CD14-positive monocyte (primary cell): Measurements from ENCODE around the gene RHOT1. TPM values are rescaled to one million over a fixed set of nuclear protein-coding genes. Genes with fewer than 3 reads are reported as not detected.
A peak's percentile ranks its signal among the peaks of the same experiment; 100 is the strongest.

Experiments
- DNase-seq, 3 donors: peaks; one replicate each; pipeline ENCODE4 v3.0.0-alpha.2; 2011 to 2022
- H2AFZ ChIP-seq: 2 replicates; pipeline ENCODE4 v1.6.0; 2012; ENCODE audit warnings: mild to moderate bottlenecking, low read depth, low read length, inconsistent platforms; ENCODE audit not compliant: insufficient read depth, poor library complexity, severe bottlenecking
- H3K27ac ChIP-seq, 2 donors: 1 replicate in 1 of 2; 2 replicates in 1 of 2; pipeline ENCODE4 v1.5.1; 2012 to 2013; ENCODE audit warnings: low read length in 2 of 2, control low read depth in 1 of 2, inconsistent platforms in 1 of 2, low read depth in 1 of 2, mild to moderate bottlenecking in 1 of 2
- H3K27me3 ChIP-seq, 2 donors: one replicate each; pipeline versions ENCODE4 v1.6.0 to v1.6.1; 2011 to 2013; ENCODE audit warnings: low read length in 2 of 2; ENCODE audit not compliant: control insufficient read depth in 2 of 2, insufficient read depth in 2 of 2
- H3K36me3 ChIP-seq, 2 donors: replicated peaks in 1 of 2; 1 replicate in 1 of 2; 2 replicates in 1 of 2; pipeline versions ENCODE4 v1.5.1 to v1.6.1; 2012 to 2013; ENCODE audit warnings: low read length in 2 of 2, control low read depth in 1 of 2, inconsistent platforms in 1 of 2, mild to moderate bottlenecking in 1 of 2; ENCODE audit not compliant: insufficient read depth in 2 of 2, control insufficient read depth in 1 of 2
- H3K4me1 ChIP-seq, 2 donors: 1 replicate in 1 of 2; 2 replicates in 1 of 2; pipeline versions ENCODE4 v1.5.1 to v1.6.1; 2012 to 2013; ENCODE audit warnings: low read length in 2 of 2, control low read depth in 1 of 2, inconsistent platforms in 1 of 2, mild to moderate bottlenecking in 1 of 2, moderate library complexity in 1 of 2; ENCODE audit not compliant: insufficient read depth in 2 of 2, control insufficient read depth in 1 of 2
- H3K4me2 ChIP-seq: replicated peaks from 2 replicates; pipeline ENCODE3; 2012; ENCODE audit warnings: low read length, moderate library complexity, mild to moderate bottlenecking; ENCODE audit not compliant: poor library complexity, severe bottlenecking; ENCODE audit errors: extremely low read depth
- H3K4me3 ChIP-seq, 3 experiments: fragments of 200-600 bp in 1 of 3; sonication (generic) in 1 of 3; replicated peaks in 1 of 3; 1 replicate in 2 of 3; 2 replicates in 1 of 3; pipeline ENCODE4 v1.5.1; 2011 to 2013; ENCODE audit warnings: low read length in 3 of 3, mild to moderate bottlenecking in 3 of 3, control low read depth in 2 of 3, low read depth in 2 of 3, inconsistent platforms in 1 of 3, moderate library complexity in 1 of 3
- H3K79me2 ChIP-seq: 2 replicates; pipeline ENCODE4 v1.6.0; 2012; ENCODE audit warnings: mild to moderate bottlenecking, control low read depth, inconsistent platforms, low read length, moderate library complexity; ENCODE audit not compliant: insufficient read depth
- H3K9ac ChIP-seq: 2 replicates; pipeline ENCODE4 v1.6.0; 2017; ENCODE audit warnings: low read length, mild to moderate bottlenecking; ENCODE audit not compliant: insufficient read depth, poor library complexity, severe bottlenecking
- H3K9me3 ChIP-seq, 2 donors: replicated peaks in 1 of 2; 1 replicate in 1 of 2; 2 replicates in 1 of 2; pipeline versions ENCODE4 v1.5.1 to v1.6.1; 2012 to 2013; ENCODE audit warnings: low read length in 2 of 2, control low read depth in 1 of 2; ENCODE audit not compliant: control insufficient read depth in 1 of 2, insufficient read depth in 1 of 2
- H4K20me1 ChIP-seq: 2 replicates; pipeline ENCODE4 v1.6.0; 2012; ENCODE audit warnings: mild to moderate bottlenecking, low read length, control low read depth, moderate library complexity; ENCODE audit not compliant: insufficient read depth
- H3K27ac Mint-ChIP-seq, 7 donors: one replicate each; pipeline ENCODE4 v1.8.0; 2020; ENCODE audit warnings: mild to moderate bottlenecking in 7 of 7, mixed read lengths in 7 of 7, moderate library complexity in 6 of 7, inconsistent platforms in 2 of 7
- H3K27me3 Mint-ChIP-seq, 3 donors: one replicate each; pipeline ENCODE4 v1.8.0; 2021 to 2022; ENCODE audit warnings: low read depth in 3 of 3, mild to moderate bottlenecking in 3 of 3, mixed read lengths in 3 of 3, moderate library complexity in 3 of 3, inconsistent platforms in 1 of 3
- H3K36me3 Mint-ChIP-seq, 2 donors: one replicate each; pipeline ENCODE4 v1.8.0; 2020; ENCODE audit warnings: mixed read lengths in 2 of 2, inconsistent platforms in 1 of 2, mild to moderate bottlenecking in 1 of 2
- H3K4me1 Mint-ChIP-seq: one replicate; pipeline ENCODE4 v1.8.0; 2020; ENCODE audit warnings: mild to moderate bottlenecking, mixed read lengths
- H3K4me3 Mint-ChIP-seq, 2 donors: one replicate each; pipeline ENCODE4 v1.8.0; 2020; ENCODE audit warnings: mild to moderate bottlenecking in 2 of 2, mixed read lengths in 2 of 2, moderate library complexity in 1 of 2
- H3K9me3 Mint-ChIP-seq, 7 donors: one replicate each; pipeline ENCODE4 v1.8.0; 2020 to 2022; ENCODE audit warnings: mixed read lengths in 7 of 7, mild to moderate bottlenecking in 6 of 7, moderate library complexity in 6 of 7, inconsistent platforms in 2 of 7
- CTCF ChIP-seq: fragments of 200-600 bp; IDR thresholded peaks from one replicate; pipeline ENCODE4 v1.8.0; 2022; ENCODE audit warnings: antibody characterized with exemption, mild to moderate bottlenecking
- WGBS: methylation state at CpG from one replicate; pipeline ENCODE4 v1.1.5; 2013; ENCODE audit warnings: missing lambda C conversion rate; ENCODE audit not compliant: insufficient coverage; 5-methylcytosine and 5-hydroxymethylcytosine counted together
- intact Hi-C, 2 donors: fragments of 100-400 bp; cut with micrococcal nuclease; formaldehyde crosslinking; loops; one replicate each; pipeline versions ENCODE4 v1.15.0 to v1.15.1; 2023
- polyA plus RNA-seq, 3 donors: library from polyadenylated mRNA; depleted of rRNA in 1 of 3; unstranded in 2 of 3; stranded (reverse) in 1 of 3; fragments of 300-500 nt in 2 of 3; fragments of >200 nt in 1 of 3; fragmentation: Illumina TruSeq in 2 of 3; gene quantifications; 1 replicate in 2 of 3; 2 replicates in 1 of 3; pipeline ENCODE4 v1.2.3, GENCODE V29; 2012 to 2021

Gene RHOT1
- polyA plus RNA-seq, 3 donors, result 45.9 to 60.5 (median 51.9) TPM

GRCh38 chr17:32266389-32267301 is 124.3 kb downstream of the RHOT1 start:
- Histone ChIP-seq H3K9ac (peak overlapping the region; percentile 41), H3K79me2 (no peaks in the 10 kb centered on the region), H2AFZ (peak overlapping the region; percentile 70), H3K9me3 (peaks cover 0 to 10% of the 10 kb centered on the region in 2 donors), H3K4me3 (peak overlapping the region; percentile 12 to 70 (median 48)), H3K4me1 (peaks cover 14 to 21% of the 10 kb centered on the region in 2 donors), H4K20me1 (no peaks in the 10 kb centered on the region), H3K27me3 (peaks cover 63 to 88% of the 10 kb centered on the region in 2 donors), H3K4me2 (peak overlapping the region; percentile 84), H3K36me3 (no peaks in the 10 kb centered on the region), H3K27ac (no peak overlapping the region)
- Mint-ChIP-seq H3K27me3 (peaks cover 84 to 92% (median 88%) of the 10 kb centered on the region in 3 donors), H3K36me3 (peaks cover 2 to 18% of the 10 kb centered on the region in 2 donors), H3K4me1 (peaks cover 20% of the 10 kb centered on the region), H3K27ac (peak overlapping the region in 2 of 7 donors; percentile 65 to 78), H3K4me3 (peak overlapping the region; percentile 81 to 88), H3K9me3 (peaks cover 0 to 21% (median 6%) of the 10 kb centered on the region in 7 donors)
- under 1% methylated on average over 69 of the region's 78 CpGs for WGBS
- intact Hi-C loops, result loop anchor here in 1 of 2 donors (1.0 to 10.0 kb wide), 2 partner anchors 10 to 178 kb away; partner anchors contain the start of gene PSMD11
- no peak for TF ChIP-seq CTCF
- peak in 1 of 3 donors; percentile 22 for DNase-seq

- no peak overlapping the region for H3K27ac ChIP-seq
- Mint-ChIP-seq H3K27ac (peak overlapping the region in 2 of 7 donors; percentile 27 to 50), H3K27me3 (peaks cover 81 to 92% (median 86%) of the 10 kb centered on the region in 3 donors), H3K4me1 (peaks cover 24% of the 10 kb centered on the region), H3K9me3 (peaks cover 0 to 24% (median 6%) of the 10 kb centered on the region in 7 donors), H3K36me3 (peaks cover 2 to 18% of the 10 kb centered on the region in 2 donors), H3K4me3 (peak overlapping the region; percentile 28 to 79)
- 20% methylated on average over 1 of the region's 10 CpGs for WGBS
- peaks cover 14 to 21% of the 10 kb centered on the region in 2 donors for H3K4me1 ChIP-seq
- H3K79me2 ChIP-seq, result no peaks in the 10 kb centered on the region
- no peaks in the 10 kb centered on the region for H3K36me3 ChIP-seq
- H2AFZ ChIP-seq, result no peak overlapping the region
- H4K20me1 ChIP-seq, result no peaks in the 10 kb centered on the region
- peaks cover 63 to 83% of the 10 kb centered on the region in 2 donors for H3K27me3 ChIP-seq
- H3K4me2 ChIP-seq, result no peak overlapping the region
- peak in 1 of 3 donors; percentile 37 for DNase-seq
- intact Hi-C loops, result loop anchor here in 1 of 2 donors (10.0 kb wide), 1 partner anchor 177 kb away; the partner anchor contains the start of gene PSMD11
- H3K9me3 ChIP-seq, result peaks cover 0 to 10% of the 10 kb centered on the region in 2 donors
- H3K9ac ChIP-seq, result no peak overlapping the region
- H3K4me3 ChIP-seq, result no peak overlapping the region
- TF ChIP-seq CTCF, result no peak
These were observed 125.4 kb downstream of the RHOT1 start for GRCh38 chr17:32267690-32268205.
